Body of pancreas (tissue), 4 donors: Measurements from ENCODE around the gene FLCN.

Experiments used
- CTCF ChIP-seq, 7 experiments: fragments of 450-650 bp in 4 of 7; fragments of 200-600 bp in 3 of 7; sonication (generic) in 3 of 7; IDR thresholded peaks; one replicate each; pipeline ENCODE4 v1.5.1; 2016 to 2019; ENCODE audit warnings: antibody characterized with exemption in 7 of 7
- POLR2A ChIP-seq, 3 donors: fragments of 450-650 bp; IDR thresholded peaks; one replicate each; pipeline ENCODE4 v1.6.1; 2016; ENCODE audit warnings: antibody characterized with exemption in 3 of 3, mild to moderate bottlenecking in 2 of 3

- no peak for TF ChIP-seq POLR2A (IDR thresholded peaks at IDR 0.05)
- no peak for TF ChIP-seq CTCF (IDR thresholded peaks at IDR 0.05)
Measured at GRCh38 chr17:17175917-17176316, 61.1 kb downstream of the FLCN start.
